ENCODE results near the gene HOXD8.

Gene HOXD8

GRCh38 chr2:176091329-176092258, 37.9 kb upstream of the HOXD8 start:
- no peak for DNase-seq (ENCODE audit: low spot score)

- peak; percentile 41 for DNase-seq (ENCODE audit: low spot score)
Measured at GRCh38 chr2:176092270-176093144, 37.0 kb upstream of the HOXD8 start, which contains the start of gene HOXD13. Gene HOXD13 (plus strand): TSS chr2:176092721. CDS start chr2:176092891, 170 bp downstream.

- DNase-seq (ENCODE audit: low spot score): peak; percentile 67
Measured at GRCh38 chr2:176093145-176093897, 36.2 kb upstream of the HOXD8 start.

GRCh38 chr2:176093898-176094249, 35.6 kb upstream of the HOXD8 start:
- DNase-seq (ENCODE audit: low spot score): no peak

- DNase-seq (ENCODE audit: low spot score): no peak
Measured at GRCh38 chr2:176094349-176094748, 35.2 kb upstream of the HOXD8 start.

- DNase-seq (ENCODE audit: low spot score): no peak
Measured at GRCh38 chr2:176095421-176095820, 34.1 kb upstream of the HOXD8 start.

GRCh38 chr2:176096243-176096985, 33.1 kb upstream of the HOXD8 start:
- no peak for DNase-seq (ENCODE audit: low spot score)

- peak; percentile 84 for DNase-seq (ENCODE audit: low spot score)
Measured at GRCh38 chr2:176096986-176097819, 32.3 kb upstream of the HOXD8 start.

GRCh38 chr2:176097820-176098365, 31.6 kb upstream of the HOXD8 start:
- no peak for DNase-seq (ENCODE audit: low spot score)

- DNase-seq (ENCODE audit: low spot score): no peak
Measured at GRCh38 chr2:176098366-176099158, 30.9 kb upstream of the HOXD8 start.

- DNase-seq (ENCODE audit: low spot score): no peak
Measured at GRCh38 chr2:176099159-176099727, 30.3 kb upstream of the HOXD8 start.

GRCh38 chr2:176099728-176100546, 29.6 kb upstream of the HOXD8 start, which contains the start of gene HOXD12:
Gene HOXD12 (plus strand): TSS chr2:176099795. CDS start chr2:176099802, 7 bp downstream.
- no peak for DNase-seq (ENCODE audit: low spot score)

GRCh38 chr2:176100547-176101140, 28.9 kb upstream of the HOXD8 start:
- DNase-seq (ENCODE audit: low spot score): no peak

- no peak for DNase-seq (ENCODE audit: low spot score)
Measured at GRCh38 chr2:176101216-176101830, 28.2 kb upstream of the HOXD8 start.

- no peak for DNase-seq (ENCODE audit: low spot score)
Measured at GRCh38 chr2:176101842-176102241, 27.7 kb upstream of the HOXD8 start.

GRCh38 chr2:176102309-176102866, 27.1 kb upstream of the HOXD8 start:
- DNase-seq (ENCODE audit: low spot score): no peak

GRCh38 chr2:176103194-176103593, 26.3 kb upstream of the HOXD8 start:
- no peak for DNase-seq (ENCODE audit: low spot score)

Data from SW480 (cell line).